Non-pigmented ciliary epithelial cell (primary cell): ENCODE data around the gene HELZ.
"Not testable (repeated sequence)": the region's sequence is repeated elsewhere in the genome, so short reads cannot be mapped to it uniquely, and the experiment has no call there.

ENCODE experiments used
- DNase-seq: peaks from one replicate; pipeline ENCODE4 v3.0.0-alpha.2; 2010; ENCODE audit warnings: low read depth

The HELZ gene

GRCh38 chr17:67113486-67113885 lies 131.5 kb downstream of the HELZ start:
- DNase-seq = no peak

GRCh38 chr17:67111808-67112207 lies 133.2 kb downstream of the HELZ start:
- no peak for DNase-seq

- DNase-seq = no peak
Observed at GRCh38 chr17:67111327-67111726, 133.7 kb downstream of the HELZ start.

- no peak for DNase-seq
Observed at GRCh38 chr17:67110619-67111018, 134.4 kb downstream of the HELZ start.

GRCh38 chr17:67109111-67109510 lies 135.9 kb downstream of the HELZ start:
- DNase-seq = no peak

GRCh38 chr17:67107811-67108775 lies 136.9 kb downstream of the HELZ start:
- DNase-seq = no peak

GRCh38 chr17:67107171-67107570 lies 137.8 kb downstream of the HELZ start:
- no peak for DNase-seq

GRCh38 chr17:67105213-67105612 lies 139.8 kb downstream of the HELZ start:
- peak; percentile 48 for DNase-seq

GRCh38 chr17:67104641-67105040 lies 140.4 kb downstream of the HELZ start:
- not testable (repeated sequence) for DNase-seq

- no peak for DNase-seq
Observed at GRCh38 chr17:67098006-67098405, 147.0 kb downstream of the HELZ start.

GRCh38 chr17:67096609-67097008 lies 148.4 kb downstream of the HELZ start:
- no peak for DNase-seq

- peak; percentile 30 for DNase-seq
Observed at GRCh38 chr17:67095803-67096202, 149.2 kb downstream of the HELZ start.

- DNase-seq = peak; percentile 38
Observed at GRCh38 chr17:67095291-67095690, 149.7 kb downstream of the HELZ start.

GRCh38 chr17:67093348-67093747 lies 151.6 kb downstream of the HELZ start:
- DNase-seq = no peak

GRCh38 chr17:67092710-67093109 lies 152.3 kb downstream of the HELZ start:
- not testable (repeated sequence) for DNase-seq

- DNase-seq = no peak
Observed at GRCh38 chr17:67092291-67092690, 152.7 kb downstream of the HELZ start.

- DNase-seq = no peak
Observed at GRCh38 chr17:67090341-67090740, 154.7 kb downstream of the HELZ start.

- DNase-seq = no peak
Observed at GRCh38 chr17:67088639-67089038, 156.4 kb downstream of the HELZ start.

GRCh38 chr17:67085406-67085805 lies 159.6 kb downstream of the HELZ start:
- DNase-seq = no peak

- DNase-seq = no peak
Observed at GRCh38 chr17:67082107-67082506, 162.9 kb downstream of the HELZ start.

- no peak for DNase-seq
Observed at GRCh38 chr17:67080804-67081203, 164.2 kb downstream of the HELZ start.

GRCh38 chr17:67079491-67079890 lies 165.5 kb downstream of the HELZ start:
- DNase-seq = no peak

GRCh38 chr17:67078292-67078691 lies 166.7 kb downstream of the HELZ start:
- DNase-seq = no peak

GRCh38 chr17:67076290-67076689 lies 168.7 kb downstream of the HELZ start:
- DNase-seq = no peak
